BLaER1 treated with 17β-estradiol and CSF1 and Interleukin-3, amounts not matched to agents 10 nM and 100 nM (cell line): Measurements from ENCODE around the gene CEP112.
A peak's percentile ranks its signal among the peaks of the same experiment; 100 is the strongest.

ENCODE experiments used
- H3K27ac ChIP-seq, 11 experiments: shearing (Covaris generic); formaldehyde crosslinking; 2 replicates each; pipeline ENCODE4 v1.8.1; 2022
- H3K27me3 ChIP-seq, 11 experiments: shearing (Covaris generic); formaldehyde crosslinking; 2 replicates each; pipeline ENCODE4 v1.8.1; 2022
- H3K36me3 ChIP-seq, 11 experiments: shearing (Covaris generic); formaldehyde crosslinking; 2 replicates each; pipeline ENCODE4 v1.8.1; 2022
- H3K4me1 ChIP-seq, 10 experiments: shearing (Covaris generic); formaldehyde crosslinking; 2 replicates each; pipeline ENCODE4 v1.8.1; 2022
- H3K4me2 ChIP-seq, 11 experiments: shearing (Covaris generic); formaldehyde crosslinking; 2 replicates each; pipeline ENCODE4 v1.8.1; 2022
- H3K4me3 ChIP-seq, 10 experiments: shearing (Covaris generic); formaldehyde crosslinking; 2 replicates each; pipeline ENCODE4 v1.8.1; 2022
- H3K9ac ChIP-seq, 11 experiments: shearing (Covaris generic); formaldehyde crosslinking; 2 replicates each; pipeline ENCODE4 v1.8.1; 2022
- H3K9me3 ChIP-seq, 11 experiments: shearing (Covaris generic); formaldehyde crosslinking; replicated peaks in 1 of 11; 2 replicates each; pipeline ENCODE4 v1.8.1; 2022
- H4K20me1 ChIP-seq, 11 experiments: shearing (Covaris generic); formaldehyde crosslinking; 2 replicates each; pipeline ENCODE4 v1.8.1; 2022
- Cebpa-rat ChIP-seq, 11 experiments: shearing (Covaris generic); IDR thresholded peaks; 2 replicates each; pipeline ENCODE4 v1.8.1; 2022

The CEP112 gene

DNA sequence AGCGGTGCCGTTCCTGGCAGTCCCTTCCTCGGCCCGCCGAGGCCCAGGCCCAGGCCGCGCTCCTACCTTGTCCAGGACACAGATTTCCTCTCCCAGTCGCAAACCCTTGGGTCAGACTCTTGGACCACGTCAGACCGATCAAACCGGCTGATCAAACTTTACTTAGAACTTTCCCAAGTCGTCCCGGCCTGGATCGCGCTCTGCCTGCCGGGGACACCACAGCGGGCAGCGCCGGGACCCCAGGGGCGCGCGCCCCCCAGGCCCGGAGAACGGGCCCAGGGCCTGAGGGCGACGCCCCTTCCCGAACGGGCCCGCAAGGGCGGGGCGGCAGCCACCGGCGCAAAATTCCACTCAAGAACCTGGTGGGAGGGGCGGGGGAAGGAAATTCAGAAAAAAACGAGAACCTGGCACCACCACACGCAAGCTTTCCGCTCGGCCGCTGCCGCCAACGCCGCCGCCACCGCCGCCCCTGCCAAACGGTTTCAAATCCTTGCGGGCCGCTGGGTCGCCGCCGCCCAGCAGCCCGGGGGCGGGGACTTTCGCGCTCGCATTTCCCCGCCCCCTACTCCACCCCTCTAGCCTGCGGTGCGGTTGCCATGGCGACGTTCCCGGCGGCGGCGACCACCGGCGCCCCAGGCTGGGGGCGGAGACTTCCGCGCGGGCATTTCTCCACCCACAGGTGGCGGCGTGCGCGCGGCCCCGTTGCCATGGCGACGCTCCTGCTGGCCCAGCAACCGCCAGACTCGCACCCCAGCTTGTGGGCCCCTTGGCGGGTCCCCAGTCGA, at the start of gene CEP112:
TSS of gene CEP112 (minus strand) at position 541 of the 785 bp plus-strand sequence.
- peak within 1 kb of the TSS; percentile 81 to 99 (median 91) for H3K4me2 ChIP-seq
- H3K4me1 ChIP-seq = peaks cover 12 to 44% (median 34%) of the 10 kb centered on the region in 10 experiments
- H3K27me3 ChIP-seq = no peaks in the 10 kb centered on the region
- no peaks in the 10 kb centered on the region for H3K36me3 ChIP-seq
- peak within 1 kb of the TSS; percentile 76 to 87 (median 84) for H3K9ac ChIP-seq
- no peaks in the 10 kb centered on the region for H3K9me3 ChIP-seq
- no peak for TF ChIP-seq Cebpa-rat (IDR thresholded peaks at IDR 0.05)
- H3K4me3 ChIP-seq = peak within 1 kb of the TSS; percentile 66 to 80 (median 77)
- peak within 1 kb of the TSS; percentile 54 to 84 (median 79) for H3K27ac ChIP-seq
- no peaks in the 10 kb centered on the region for H4K20me1 ChIP-seq

DNA sequence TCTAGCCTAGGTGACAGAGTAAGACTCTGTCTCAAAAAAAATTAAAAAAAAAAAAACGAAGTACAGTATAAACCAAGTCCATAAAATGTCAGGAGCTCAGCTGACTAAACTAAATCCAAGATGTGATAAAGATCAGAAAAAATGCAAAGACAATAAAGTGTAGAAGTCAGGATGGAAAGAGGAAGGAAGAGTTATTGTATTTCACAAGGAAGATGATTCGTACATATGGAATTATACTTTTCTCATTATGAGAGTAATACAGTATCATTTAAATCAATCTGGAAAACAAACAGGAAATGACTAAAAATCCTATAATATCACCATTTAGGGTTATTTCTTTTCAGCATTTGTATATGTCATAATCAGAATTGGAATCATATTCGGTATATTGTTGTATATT, 48.7 kb upstream of the CEP112 start:
- Histone ChIP-seq H3K27ac (peak overlapping the region in 1 of 11 experiments; percentile 37; a peak in 3 of 22 replicates), H3K9ac (no peak overlapping the region), H3K4me1 (peaks cover 0 to 19% (median 8%) of the 10 kb centered on the region in 10 experiments; a peak in 11 of 20 replicates), H4K20me1 (no peaks in the 10 kb centered on the region), H3K9me3 (no peaks in the 10 kb centered on the region), H3K4me2 (peak overlapping the region in 7 of 11 experiments; percentile 3 to 38 (median 25); a peak in 9 of 22 replicates), H3K27me3 (peaks cover 0 to 43% (median 0%) of the 10 kb centered on the region in 11 experiments; a peak in 6 of 22 replicates), H3K36me3 (no peaks in the 10 kb centered on the region), H3K4me3 (no peak overlapping the region)
- TF ChIP-seq Cebpa-rat (IDR thresholded peaks at IDR 0.05) = no peak

GRCh38 chr17:66240013-66240412, 48.1 kb upstream of the CEP112 start:
- H3K27ac ChIP-seq = peak overlapping the region in 1 of 11 experiments; percentile 37; a peak in 2 of 22 replicates
- no peak overlapping the region for H3K4me3 ChIP-seq
- TF ChIP-seq Cebpa-rat (IDR thresholded peaks at IDR 0.05) = no peak
- H3K4me2 ChIP-seq = peak overlapping the region in 6 of 11 experiments; percentile 3 to 36 (median 22); a peak in 5 of 22 replicates
- H4K20me1 ChIP-seq = no peaks in the 10 kb centered on the region
- H3K27me3 ChIP-seq = peaks cover 0 to 41% (median 0%) of the 10 kb centered on the region in 11 experiments; a peak in 6 of 22 replicates
- peaks cover 0 to 14% (median 6%) of the 10 kb centered on the region in 10 experiments; a peak in 10 of 20 replicates for H3K4me1 ChIP-seq
- H3K9ac ChIP-seq = no peak overlapping the region
- H3K36me3 ChIP-seq = no peaks in the 10 kb centered on the region
- H3K9me3 ChIP-seq = no peaks in the 10 kb centered on the region

GRCh38 chr17:66235377-66235994, 43.6 kb upstream of the CEP112 start:
- Histone ChIP-seq H3K9ac (no peak overlapping the region), H3K4me3 (no peak overlapping the region), H3K9me3 (peaks cover 0 to 12% (median 4%) of the 10 kb centered on the region in 11 experiments; a peak in 7 of 22 replicates), H3K4me1 (peaks cover 0 to 7% (median 3%) of the 10 kb centered on the region in 10 experiments; a peak in 10 of 20 replicates), H3K36me3 (no peaks in the 10 kb centered on the region), H4K20me1 (no peaks in the 10 kb centered on the region), H3K27me3 (peaks cover 0 to 21% (median 0%) of the 10 kb centered on the region in 11 experiments; a peak in 5 of 22 replicates), H3K27ac (no peak overlapping the region), H3K4me2 (no peak overlapping the region)
- TF ChIP-seq Cebpa-rat (IDR thresholded peaks at IDR 0.05) = no peak

GRCh38 chr17:66234611-66235010, 42.7 kb upstream of the CEP112 start:
- H4K20me1 ChIP-seq = no peaks in the 10 kb centered on the region
- no peak overlapping the region for H3K27ac ChIP-seq
- no peak for TF ChIP-seq Cebpa-rat (IDR thresholded peaks at IDR 0.05)
- H3K27me3 ChIP-seq = peaks cover 0 to 19% (median 0%) of the 10 kb centered on the region in 11 experiments; a peak in 5 of 22 replicates
- no peak overlapping the region for H3K4me3 ChIP-seq
- peaks cover 0 to 4% (median 0%) of the 10 kb centered on the region in 10 experiments; a peak in 2 of 20 replicates for H3K4me1 ChIP-seq
- H3K36me3 ChIP-seq = no peaks in the 10 kb centered on the region
- no peak overlapping the region for H3K9ac ChIP-seq
- peaks cover 0 to 12% (median 4%) of the 10 kb centered on the region in 11 experiments; a peak in 7 of 22 replicates for H3K9me3 ChIP-seq
- H3K4me2 ChIP-seq = no peak overlapping the region

GRCh38 chr17:66233023-66233753, 41.3 kb upstream of the CEP112 start:
- no peak overlapping the region for H3K9ac ChIP-seq
- peaks cover 0 to 7% (median 0%) of the 10 kb centered on the region in 11 experiments; a peak in 5 of 22 replicates for H3K27me3 ChIP-seq
- H3K4me1 ChIP-seq = peaks cover 0 to 4% (median 0%) of the 10 kb centered on the region in 10 experiments; a peak in 2 of 20 replicates
- H3K9me3 ChIP-seq = peaks cover 0 to 12% (median 4%) of the 10 kb centered on the region in 11 experiments; a peak in 7 of 22 replicates
- H3K27ac ChIP-seq = no peak overlapping the region
- TF ChIP-seq Cebpa-rat (IDR thresholded peaks at IDR 0.05) = no peak
- no peaks in the 10 kb centered on the region for H3K36me3 ChIP-seq
- H4K20me1 ChIP-seq = no peaks in the 10 kb centered on the region
- H3K4me3 ChIP-seq = no peak overlapping the region
- peak overlapping the region in 1 of 11 experiments; percentile 20; a peak in 2 of 22 replicates for H3K4me2 ChIP-seq

- peaks cover 0 to 4% (median 0%) of the 10 kb centered on the region in 10 experiments; a peak in 2 of 20 replicates for H3K4me1 ChIP-seq
- no peaks in the 10 kb centered on the region for H4K20me1 ChIP-seq
- no peaks in the 10 kb centered on the region for H3K36me3 ChIP-seq
- H3K4me3 ChIP-seq = no peak overlapping the region
- H3K9ac ChIP-seq = no peak overlapping the region
- no peak overlapping the region for H3K27ac ChIP-seq
- H3K4me2 ChIP-seq = peak overlapping the region in 1 of 11 experiments; percentile 18; a peak in 1 of 22 replicates
- peaks cover 0 to 12% (median 4%) of the 10 kb centered on the region in 11 experiments; a peak in 7 of 22 replicates for H3K9me3 ChIP-seq
- no peak for TF ChIP-seq Cebpa-rat (IDR thresholded peaks at IDR 0.05)
- no peaks in the 10 kb centered on the region for H3K27me3 ChIP-seq
Observed at GRCh38 chr17:66230922-66231591, 39.1 kb upstream of the CEP112 start.
